Stimulated activated CD4-positive, alpha-beta T cell treated with anti-CD3 and anti-CD28 coated beads, Interleukin-2, amount 100 ng/mL, for 4 hours (primary cell): ENCODE results near the gene USP46.

ENCODE experiments used
- DNase-seq: peaks from one replicate; pipeline ENCODE4 v3.0.0-alpha.2; 2020; ENCODE audit warnings: low read depth

Gene USP46

DNA sequence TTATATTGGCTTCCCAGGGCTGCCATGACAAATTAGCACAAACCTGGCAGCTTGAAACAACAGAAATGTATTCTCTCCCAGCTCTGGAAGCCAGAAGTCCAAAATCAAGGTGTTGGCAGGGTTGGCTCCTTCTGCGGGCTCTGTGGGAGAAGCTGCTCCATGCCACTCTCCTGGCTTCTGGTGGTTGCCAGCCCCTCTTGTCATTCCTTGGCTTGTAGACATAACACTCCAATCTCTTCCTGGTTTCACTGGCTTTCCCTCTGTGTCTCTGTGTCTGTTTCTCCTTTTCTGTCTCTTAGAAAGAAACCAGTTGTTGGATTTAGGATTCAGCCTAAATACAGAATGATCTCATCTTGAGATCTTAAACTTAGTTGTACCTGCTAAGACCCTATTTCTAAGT, 85.5 kb downstream of the USP46 start:
- no peak for DNase-seq

DNA sequence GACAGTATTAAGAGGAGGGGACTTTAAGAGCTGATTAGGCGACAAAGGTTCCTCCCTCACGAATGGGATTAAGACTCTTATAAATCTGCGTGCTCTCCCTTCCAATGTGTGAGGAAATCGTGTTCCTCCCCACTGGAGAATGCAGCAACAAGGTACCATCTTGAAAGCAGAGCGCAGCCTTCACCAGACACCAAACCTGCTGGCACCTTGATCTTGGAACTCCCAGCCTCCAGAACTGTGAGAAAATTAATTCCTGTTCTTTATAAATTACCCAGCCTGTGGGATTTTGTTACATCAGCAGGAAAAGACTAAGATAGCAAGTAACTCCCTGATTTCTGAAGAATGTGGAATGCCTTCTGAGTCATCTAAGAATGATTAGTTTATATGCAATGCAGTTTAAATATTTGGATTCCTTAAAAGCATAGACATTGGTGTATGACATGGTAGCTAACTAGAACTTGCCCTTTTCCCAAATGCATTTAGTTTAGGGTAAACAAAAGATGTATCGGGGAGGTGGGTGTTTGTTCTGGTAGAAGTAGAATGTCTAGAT, 86.1 kb downstream of the USP46 start:
- DNase-seq: no peak

DNA sequence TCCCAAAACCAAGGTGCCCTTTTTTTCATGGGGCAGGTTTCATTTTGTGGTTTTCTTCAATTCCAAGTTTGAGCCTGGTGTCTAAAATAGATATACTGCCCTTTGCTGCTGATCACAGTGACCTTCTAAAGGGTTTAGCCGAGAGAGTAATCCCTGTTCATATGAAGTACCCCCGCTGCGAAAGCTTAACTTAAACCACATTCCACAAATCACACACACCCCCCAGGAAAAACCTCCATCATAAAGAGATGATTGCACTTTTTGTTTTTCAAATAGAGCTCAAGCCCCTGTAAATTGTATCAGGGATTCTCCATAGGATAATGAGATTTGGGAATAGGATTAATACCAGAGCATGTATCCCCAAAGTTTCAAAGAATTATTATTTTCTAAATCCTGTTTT, 90.8 kb downstream of the USP46 start:
- no peak for DNase-seq

DNA sequence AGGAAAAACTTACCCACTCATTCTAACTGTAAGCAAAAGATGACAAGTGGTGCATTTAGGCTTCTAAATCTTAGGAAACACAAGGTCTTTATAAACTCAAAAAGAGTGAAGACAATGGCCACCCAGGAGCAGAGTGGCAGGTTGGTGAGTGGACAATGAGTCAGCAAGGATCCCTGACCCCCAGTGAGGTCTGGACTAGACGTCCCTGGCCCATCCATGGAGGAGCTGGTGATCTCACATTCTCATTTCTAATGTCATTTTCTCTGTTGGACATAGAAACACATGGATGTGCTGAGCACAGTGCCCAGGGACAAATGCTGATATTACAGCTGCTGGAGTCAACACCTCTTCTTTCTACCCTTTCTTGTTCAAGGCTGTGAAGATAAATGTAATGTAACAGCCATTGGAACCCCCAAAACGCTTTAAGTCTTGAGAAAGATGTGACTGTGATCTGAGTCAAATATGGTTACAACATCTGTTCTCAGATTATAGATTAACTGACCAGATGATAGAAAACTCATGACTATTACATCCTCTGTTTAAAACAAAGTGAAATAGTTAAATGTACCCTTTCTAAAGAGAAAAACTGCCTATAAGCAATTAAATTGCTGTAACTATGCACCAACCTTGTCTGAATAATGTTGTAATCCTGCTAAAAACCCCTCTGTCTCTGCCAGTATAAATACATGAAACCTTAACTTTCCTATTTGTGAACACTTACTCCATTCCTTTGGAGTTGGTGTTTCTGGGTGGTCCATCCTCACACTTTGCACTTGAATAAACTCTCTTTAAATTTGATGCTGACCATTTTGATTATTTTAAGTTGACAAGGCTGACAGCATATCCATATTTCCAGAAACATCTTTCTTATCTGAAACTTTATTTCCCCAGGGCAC, 92.7 kb downstream of the USP46 start:
- no peak for DNase-seq

DNA sequence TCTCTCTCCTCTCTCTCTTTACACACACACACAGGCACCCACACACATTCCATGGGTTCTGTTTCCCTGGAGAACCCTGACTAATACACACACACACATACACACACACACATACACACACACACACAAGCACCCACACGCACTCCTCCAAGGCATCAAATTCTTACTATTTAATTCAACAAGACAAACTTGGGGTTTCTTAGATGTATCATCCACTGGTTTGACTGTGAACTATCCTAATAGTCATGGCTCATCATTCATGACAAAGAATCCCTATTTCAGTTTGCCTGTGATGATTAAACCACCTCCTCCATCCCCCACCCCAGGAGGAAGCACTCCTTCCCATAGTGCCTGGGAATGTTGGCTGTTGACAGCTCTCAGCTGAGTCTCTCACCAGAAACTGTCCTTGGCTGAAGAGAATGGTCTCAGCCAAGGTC, 98.2 kb downstream of the USP46 start:
- DNase-seq: no peak

DNA sequence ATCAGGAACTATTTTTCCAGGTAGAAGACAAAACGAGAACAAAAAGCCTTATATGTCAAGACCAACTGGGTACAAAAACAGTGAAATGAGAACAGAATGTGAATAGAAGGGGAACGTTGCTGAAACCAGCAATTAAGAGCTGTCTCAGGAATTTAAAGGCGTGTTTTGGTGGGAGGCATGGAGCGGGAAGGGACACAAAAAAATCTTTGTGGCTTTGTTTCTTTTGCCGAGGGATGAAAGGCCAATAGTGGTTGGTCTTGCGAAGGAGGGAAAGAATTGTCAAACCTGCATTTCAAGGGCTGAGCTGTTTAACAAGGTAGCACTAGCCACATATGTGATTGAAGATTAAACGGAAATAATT, 103.8 kb downstream of the USP46 start:
- no peak for DNase-seq

DNA sequence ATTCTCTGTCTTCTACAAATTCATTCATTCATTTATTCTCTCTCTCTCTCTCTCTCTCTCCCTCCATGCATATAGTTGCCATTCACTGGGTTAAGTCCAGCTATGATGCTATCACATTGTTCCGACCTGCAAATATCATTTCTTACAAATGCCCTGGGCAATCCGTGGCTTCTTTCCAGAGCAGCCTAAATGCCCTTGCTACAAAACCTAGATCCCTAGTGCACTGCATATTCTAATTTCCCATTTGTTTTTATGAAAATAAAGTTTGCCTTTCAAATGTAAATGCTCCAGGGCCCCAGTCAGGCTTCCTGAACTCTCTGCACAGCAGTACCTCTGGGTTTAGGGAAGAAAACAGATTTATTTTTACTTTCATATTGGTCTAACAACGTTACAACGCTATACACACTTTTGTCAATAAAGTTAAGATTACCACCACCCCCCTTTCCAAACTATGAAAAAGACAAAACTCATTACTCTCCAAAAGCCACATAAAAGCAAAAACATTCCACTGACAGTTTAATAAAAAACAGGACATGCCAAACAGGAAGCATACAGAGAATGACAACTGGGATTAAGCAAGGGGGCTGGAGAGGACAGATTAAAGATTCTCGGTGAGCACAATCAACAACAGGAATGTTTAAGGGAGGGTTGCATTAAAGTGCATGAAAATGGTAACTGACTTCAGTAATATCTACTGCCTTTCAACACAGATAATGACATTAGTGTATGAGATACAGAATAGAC, 104.3 kb downstream of the USP46 start:
- DNase-seq: no peak

DNA sequence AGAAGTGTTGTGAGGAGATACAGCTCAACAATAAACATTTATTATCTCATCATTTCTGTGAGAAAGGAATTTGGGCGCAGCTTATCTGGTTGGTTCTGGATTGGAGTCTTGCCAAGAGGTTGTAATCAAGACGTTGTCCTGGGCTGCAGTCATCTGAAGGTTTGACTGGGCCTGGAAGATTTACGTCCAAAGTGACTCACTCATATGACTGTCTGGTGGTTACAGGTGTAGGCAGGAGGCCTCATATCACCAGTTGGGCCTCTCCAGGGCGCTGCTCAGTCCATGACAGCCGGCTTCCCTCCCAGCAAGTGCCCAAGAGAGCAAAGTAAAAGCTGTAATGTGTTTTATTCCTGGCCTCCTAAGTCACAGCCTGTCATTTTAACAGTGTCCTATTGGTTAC, 106.3 kb downstream of the USP46 start:
- DNase-seq: no peak

DNA sequence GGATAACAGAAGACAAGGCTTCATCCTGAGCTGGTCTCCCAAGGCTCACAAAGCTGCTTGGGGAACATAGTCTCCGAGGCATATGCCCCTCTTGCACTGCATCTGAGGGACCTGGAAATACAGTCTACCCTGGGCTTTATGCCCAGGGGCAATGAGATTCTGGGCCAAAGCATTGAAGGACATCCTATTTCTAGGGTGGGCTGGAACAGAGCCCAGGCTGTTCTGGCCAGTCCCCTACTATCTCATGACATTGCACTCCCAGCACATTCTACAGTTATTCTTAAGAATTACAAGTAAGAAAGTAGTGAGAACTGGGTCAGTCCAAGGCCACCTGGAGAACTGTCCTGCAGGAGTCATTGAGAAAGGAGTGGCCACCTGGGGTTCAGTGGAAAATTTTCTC, 107.6 kb downstream of the USP46 start:
- DNase-seq: no peak

DNA sequence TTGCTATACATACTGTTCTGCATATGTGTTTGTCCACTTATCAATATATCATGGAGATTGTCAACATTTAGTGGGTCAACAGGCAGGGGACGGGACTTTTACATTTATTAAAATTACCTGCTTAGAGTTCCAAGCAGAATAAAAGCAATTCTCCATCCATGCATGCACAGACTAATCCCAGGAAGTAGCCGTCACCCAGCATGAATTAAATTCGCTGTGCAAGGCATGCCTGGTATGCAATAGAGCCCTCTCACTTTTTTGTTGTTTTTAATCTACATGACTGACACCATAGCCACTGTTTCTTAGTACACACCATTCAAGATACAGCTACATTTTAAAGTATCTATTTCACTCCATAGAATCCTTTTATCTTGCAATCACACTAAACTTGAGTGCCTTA, 108.9 kb downstream of the USP46 start:
- no peak for DNase-seq

DNA sequence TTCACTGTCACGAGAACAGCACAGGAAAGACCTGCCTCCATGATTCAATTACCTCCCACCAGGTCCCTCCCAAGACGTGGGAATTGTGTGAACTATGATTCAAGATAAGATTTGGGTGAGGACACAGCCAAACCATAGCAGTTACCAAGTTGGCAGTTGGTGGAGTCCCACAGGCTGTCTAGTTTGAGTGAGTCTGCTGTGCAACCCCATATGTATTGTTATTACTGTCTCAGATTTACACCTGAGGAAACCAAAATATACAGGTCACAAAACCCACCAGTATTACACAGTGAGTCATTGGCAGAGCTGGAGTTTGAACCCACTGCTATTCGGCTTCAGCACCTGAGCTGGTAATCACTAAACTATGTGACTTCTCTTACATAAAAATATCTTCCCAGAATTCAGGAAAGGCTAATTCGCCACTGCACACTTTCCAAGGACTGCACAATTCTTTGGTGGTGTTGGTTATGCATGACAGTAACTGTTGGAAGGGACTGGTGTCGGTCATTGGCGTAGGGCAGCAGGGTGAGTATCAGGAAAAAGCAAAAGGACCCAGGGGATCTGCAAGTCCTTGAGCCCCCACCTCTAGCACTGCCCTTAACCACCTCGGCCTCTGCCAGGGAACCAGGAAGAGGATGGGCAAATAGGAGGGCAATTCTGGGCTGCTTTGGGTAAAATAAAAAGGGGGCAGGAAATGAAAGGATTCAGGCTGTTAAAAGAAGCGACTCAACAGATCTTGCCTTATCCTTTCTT, 110.1 kb downstream of the USP46 start:
- DNase-seq: no peak

DNA sequence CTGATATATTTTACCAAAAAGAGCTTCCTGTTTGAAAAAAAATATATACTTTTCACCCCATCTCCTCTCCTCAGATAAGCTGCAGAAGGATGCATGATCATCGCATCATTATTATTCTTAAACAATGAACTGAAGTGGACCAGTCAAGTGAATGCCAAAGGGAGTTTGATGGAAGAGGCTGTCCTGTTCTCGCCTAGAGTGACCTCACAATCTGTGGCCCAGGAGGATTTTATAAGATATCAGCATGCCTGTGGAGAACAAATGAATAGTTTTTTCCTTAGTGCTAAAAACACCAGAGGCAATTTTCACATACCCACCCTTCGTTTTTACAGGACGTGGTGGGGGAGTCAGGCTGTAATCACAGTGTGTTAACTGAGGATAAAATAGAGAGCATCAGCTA, 112.7 kb downstream of the USP46 start:
- DNase-seq: no peak

DNA sequence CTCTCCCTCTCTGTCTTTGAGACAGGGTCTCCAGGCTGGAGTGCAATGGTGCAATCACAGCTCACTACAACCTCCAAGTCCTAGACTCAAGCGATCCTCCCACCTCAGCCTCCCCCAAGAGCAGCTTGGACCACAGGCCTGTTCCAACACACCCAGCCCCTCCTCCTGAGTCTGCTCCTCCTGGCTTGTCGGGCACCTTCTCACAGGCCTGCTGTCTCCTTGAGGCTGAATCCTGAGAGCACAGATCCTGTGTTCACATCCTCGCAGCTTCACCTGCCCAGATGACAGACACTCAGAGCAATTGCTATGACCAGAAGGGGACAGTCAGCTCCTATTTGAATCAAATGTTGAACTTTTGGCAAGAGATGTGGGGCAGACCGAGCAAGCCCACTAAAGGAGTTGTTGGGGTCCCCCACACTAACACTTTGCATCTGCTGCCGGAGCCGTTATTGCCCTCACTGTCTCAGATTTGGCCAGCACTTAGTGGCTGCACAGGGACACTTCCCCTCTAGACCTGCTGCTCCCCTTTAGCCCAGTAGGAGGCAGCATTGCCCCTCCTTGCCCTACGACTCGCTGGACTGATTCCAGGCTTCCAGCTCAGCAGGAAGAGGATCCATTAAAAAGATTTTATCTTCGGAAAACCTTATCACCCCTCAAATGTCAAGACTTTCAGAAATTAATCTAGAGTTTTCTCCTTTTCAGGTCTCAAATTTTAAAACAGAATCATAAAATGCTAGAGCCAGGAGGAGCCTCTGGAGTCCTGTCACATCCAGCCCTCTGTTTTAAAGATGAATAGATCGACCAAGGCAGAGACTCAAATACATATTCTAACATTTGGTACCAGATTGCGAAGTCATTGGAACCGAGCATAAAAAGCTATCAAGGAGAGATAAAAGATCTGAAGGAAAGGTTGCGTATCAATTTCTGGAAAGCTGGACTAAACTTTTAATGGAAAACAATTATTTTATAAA, 113.7 kb downstream of the USP46 start:
- DNase-seq: peak; percentile 9
